ENCODE data around the gene CRACR2B. TPM values are rescaled to one million over a fixed set of nuclear protein-coding genes. Genes with fewer than 3 reads are reported as not detected.

CRACR2B gene
- total RNA-seq, 4 donors from 2014 or later, result 0.77 to 15.5 (median 2.5) TPM

DNA sequence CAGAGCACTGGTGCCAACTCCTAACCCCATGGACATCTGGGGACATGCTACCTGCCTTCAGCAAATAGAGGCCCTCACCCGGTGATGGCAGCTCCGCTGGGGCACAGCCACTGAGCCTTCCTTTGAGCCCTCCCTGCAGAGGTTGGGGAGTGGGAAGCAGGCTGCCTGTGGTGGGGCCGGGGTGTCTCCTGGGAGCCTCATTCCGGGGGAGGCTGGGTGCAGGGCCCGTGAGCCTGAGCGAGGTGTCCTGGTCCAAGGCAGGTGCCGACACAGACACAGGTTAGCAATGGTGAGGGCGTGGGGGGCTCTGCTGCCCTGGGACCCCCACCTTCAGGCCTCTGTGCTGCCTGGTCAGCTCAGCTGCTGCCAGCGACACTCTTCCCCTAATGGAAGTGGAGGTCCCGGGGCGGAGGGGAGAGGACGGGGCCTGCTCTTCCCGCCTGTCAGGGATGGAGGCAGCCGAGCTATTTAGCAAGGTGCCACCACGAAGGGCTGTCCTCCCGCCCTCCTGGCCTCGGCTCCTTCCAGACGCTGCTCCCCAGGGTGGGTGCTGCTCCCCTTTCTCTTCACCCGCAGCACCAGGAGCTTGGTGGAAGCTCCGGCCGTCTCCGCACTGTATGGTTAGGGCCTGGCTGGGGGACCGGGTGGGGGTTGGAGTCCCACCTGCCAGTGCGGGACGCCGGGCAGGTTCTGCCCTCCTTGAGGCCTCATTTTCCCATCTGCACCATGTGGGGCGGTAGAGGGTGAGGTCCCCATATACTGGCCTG, 26.1 kb downstream of the CRACR2B start:
- H3K4me1 ChIP-seq, result peaks cover 5 to 20% of the 10 kb centered on the region in 2 donors
- no peaks in the 10 kb centered on the region for H3K27me3 ChIP-seq
- TF ChIP-seq, protein P1, sequence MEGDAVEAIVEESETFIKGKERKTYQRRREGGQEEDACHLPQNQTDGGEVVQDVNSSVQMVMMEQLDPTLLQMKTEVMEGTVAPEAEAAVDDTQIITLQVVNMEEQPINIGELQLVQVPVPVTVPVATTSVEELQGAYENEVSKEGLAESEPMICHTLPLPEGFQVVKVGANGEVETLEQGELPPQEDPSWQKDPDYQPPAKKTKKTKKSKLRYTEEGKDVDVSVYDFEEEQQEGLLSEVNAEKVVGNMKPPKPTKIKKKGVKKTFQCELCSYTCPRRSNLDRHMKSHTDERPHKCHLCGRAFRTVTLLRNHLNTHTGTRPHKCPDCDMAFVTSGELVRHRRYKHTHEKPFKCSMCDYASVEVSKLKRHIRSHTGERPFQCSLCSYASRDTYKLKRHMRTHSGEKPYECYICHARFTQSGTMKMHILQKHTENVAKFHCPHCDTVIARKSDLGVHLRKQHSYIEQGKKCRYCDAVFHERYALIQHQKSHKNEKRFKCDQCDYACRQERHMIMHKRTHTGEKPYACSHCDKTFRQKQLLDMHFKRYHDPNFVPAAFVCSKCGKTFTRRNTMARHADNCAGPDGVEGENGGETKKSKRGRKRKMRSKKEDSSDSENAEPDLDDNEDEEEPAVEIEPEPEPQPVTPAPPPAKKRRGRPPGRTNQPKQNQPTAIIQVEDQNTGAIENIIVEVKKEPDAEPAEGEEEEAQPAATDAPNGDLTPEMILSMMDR (IDR thresholded peaks at IDR 0.05), result no peak
- no peak for TF ChIP-seq POLR2A (IDR thresholded peaks at IDR 0.05)
- H3K9me3 ChIP-seq, result no peaks in the 10 kb centered on the region
- H3K4me3 ChIP-seq, result no peak overlapping the region
- H3K27ac ChIP-seq, result no peak overlapping the region
- no peak for DNase-seq
- intact Hi-C loops (cut with DNase I; ENCODE audit: low total_unique reads), result no loop called here
- no peaks in the 10 kb centered on the region for H3K36me3 ChIP-seq

DNA sequence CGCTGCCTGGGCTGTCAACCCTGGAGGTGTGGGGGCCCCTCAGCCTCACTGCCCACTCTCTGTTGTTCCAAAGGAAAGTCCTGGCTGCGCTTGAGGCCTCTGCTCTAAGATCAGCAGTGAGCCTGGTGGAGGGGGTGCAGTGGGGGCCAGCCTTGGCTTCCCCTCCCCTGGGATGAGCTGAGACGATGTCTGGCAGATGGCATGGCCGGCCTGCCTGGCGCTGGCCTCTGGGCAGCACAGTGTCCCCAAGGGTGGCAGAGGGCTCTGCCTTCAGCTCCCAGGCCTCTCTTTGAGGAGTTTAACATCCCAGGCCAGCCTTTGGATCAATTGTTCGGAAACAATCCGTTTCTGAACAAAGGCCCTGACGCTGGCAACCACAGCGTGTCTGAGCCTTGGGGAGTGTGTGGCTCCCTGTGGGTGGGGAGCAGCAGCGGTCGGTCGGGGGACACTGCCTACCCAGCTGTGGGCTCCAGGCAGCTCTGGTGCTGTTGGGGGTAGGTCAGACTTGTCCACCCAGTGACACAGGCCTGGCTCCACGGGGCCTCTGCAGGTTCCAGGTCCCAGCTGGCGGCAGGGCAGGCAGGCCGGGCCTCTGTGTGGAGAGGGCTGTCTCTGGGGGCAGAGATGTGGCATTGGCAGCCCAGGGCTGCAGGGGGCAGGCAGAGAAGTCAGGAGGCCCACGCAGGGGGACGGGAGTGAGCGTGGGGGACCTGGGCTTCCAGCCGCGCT, 27.0 kb downstream of the CRACR2B start:
- H3K27ac ChIP-seq, result no peak overlapping the region
- no peaks in the 10 kb centered on the region for H3K36me3 ChIP-seq
- no peaks in the 10 kb centered on the region for H3K9me3 ChIP-seq
- intact Hi-C loops (cut with DNase I; ENCODE audit: low total_unique reads), result no loop called here
- H3K4me1 ChIP-seq, result peaks cover 0 to 13% of the 10 kb centered on the region in 2 donors
- TF ChIP-seq POLR2A (IDR thresholded peaks at IDR 0.05), result no peak
- TF ChIP-seq, protein P1 (IDR thresholded peaks at IDR 0.05), result no peak
- no peaks in the 10 kb centered on the region for H3K27me3 ChIP-seq
- DNase-seq, result no peak
- no peak overlapping the region for H3K4me3 ChIP-seq

DNA sequence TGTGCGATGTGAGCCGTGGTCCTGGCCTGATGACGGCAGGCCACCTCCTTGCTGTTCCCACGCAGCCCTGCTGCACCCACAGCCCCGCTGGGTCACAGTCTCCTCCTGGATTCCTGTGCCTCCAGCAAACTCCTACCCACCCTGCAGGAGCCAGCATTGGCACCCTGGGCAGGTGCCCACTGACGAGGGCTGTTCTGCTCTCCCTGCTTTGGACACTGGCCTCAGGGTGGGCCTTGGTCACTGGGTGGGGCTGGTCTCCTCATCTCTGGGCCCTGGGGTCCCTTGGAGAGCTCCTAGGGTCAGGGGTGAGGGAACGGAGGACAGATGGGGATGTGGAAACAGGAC, 27.6 kb downstream of the CRACR2B start:
- intact Hi-C loops (cut with DNase I; ENCODE audit: low total_unique reads), result no loop called here
- H3K36me3 ChIP-seq, result no peaks in the 10 kb centered on the region
- no peak overlapping the region for H3K4me3 ChIP-seq
- no peak overlapping the region for H3K27ac ChIP-seq
- no peak for DNase-seq
- H3K27me3 ChIP-seq, result no peaks in the 10 kb centered on the region
- peaks cover 0 to 8% of the 10 kb centered on the region in 2 donors for H3K4me1 ChIP-seq
- TF ChIP-seq, protein P1 (IDR thresholded peaks at IDR 0.05), result no peak
- TF ChIP-seq POLR2A (IDR thresholded peaks at IDR 0.05), result no peak
- no peaks in the 10 kb centered on the region for H3K9me3 ChIP-seq

DNA sequence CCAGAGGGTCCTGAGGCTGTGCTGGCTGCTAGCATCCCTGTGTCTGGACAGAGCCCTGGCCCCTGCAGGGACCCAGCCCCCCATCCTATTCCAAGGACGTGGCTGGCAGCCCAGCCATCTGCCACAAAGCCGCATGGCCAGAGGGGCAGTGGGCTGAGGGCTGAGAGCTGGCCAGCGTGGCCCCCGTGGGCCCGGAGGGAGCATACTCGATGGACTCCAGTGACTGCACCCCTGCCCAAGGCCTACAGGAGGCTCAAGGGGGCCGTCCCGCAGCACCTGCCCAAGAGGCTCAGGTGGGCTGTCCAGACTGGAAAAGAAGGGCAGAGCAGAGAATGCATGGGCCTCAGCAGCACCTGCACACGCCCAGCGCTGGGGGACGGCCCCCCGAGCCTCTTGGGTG, 28.1 kb downstream of the CRACR2B start:
- H3K27me3 ChIP-seq, result no peaks in the 10 kb centered on the region
- no peak for DNase-seq
- intact Hi-C loops (cut with DNase I; ENCODE audit: low total_unique reads), result no loop called here
- peaks cover 0 to 5% of the 10 kb centered on the region in 2 donors for H3K4me1 ChIP-seq
- H3K9me3 ChIP-seq, result no peaks in the 10 kb centered on the region
- H3K4me3 ChIP-seq, result no peak overlapping the region
- TF ChIP-seq, protein P1 (IDR thresholded peaks at IDR 0.05), result no peak
- no peak for TF ChIP-seq POLR2A (IDR thresholded peaks at IDR 0.05)
- no peak overlapping the region for H3K27ac ChIP-seq
- no peaks in the 10 kb centered on the region for H3K36me3 ChIP-seq

DNA sequence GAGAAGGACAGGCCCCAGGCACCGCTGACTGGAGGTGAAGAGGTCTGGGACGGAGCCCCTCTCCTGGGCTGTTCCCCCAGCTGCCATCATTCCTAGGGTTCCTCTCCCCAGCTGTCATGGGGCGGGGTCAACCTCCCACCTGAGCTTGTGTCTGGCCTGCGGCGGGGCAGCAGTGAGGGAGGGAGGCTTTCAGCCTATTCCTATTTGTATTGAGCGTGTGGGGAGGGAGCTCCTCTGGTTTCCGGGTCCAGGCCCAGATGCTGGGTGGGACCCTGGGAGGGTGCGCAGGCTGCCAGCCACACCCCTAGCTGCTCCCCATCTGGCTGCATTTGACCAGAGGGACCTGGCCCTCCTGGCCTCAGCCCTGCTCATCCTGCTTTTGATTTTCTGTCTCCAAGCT, 28.7 kb downstream of the CRACR2B start:
- no peaks in the 10 kb centered on the region for H3K4me1 ChIP-seq
- no peak for TF ChIP-seq POLR2A (IDR thresholded peaks at IDR 0.05)
- TF ChIP-seq, protein P1 (IDR thresholded peaks at IDR 0.05), result no peak
- no peaks in the 10 kb centered on the region for H3K9me3 ChIP-seq
- intact Hi-C loops (cut with DNase I; ENCODE audit: low total_unique reads), result no loop called here
- no peaks in the 10 kb centered on the region for H3K27me3 ChIP-seq
- no peak overlapping the region for H3K4me3 ChIP-seq
- no peak for DNase-seq
- no peak overlapping the region for H3K27ac ChIP-seq
- H3K36me3 ChIP-seq, result no peaks in the 10 kb centered on the region

All from uterus (tissue), 4 donors.